ENCODE results near the gene DHRS4L2.
"Not testable (repeated sequence)": the region's sequence is repeated elsewhere in the genome, so short reads cannot be mapped to it uniquely, and the experiment has no call there.

The DHRS4L2 gene

DNA sequence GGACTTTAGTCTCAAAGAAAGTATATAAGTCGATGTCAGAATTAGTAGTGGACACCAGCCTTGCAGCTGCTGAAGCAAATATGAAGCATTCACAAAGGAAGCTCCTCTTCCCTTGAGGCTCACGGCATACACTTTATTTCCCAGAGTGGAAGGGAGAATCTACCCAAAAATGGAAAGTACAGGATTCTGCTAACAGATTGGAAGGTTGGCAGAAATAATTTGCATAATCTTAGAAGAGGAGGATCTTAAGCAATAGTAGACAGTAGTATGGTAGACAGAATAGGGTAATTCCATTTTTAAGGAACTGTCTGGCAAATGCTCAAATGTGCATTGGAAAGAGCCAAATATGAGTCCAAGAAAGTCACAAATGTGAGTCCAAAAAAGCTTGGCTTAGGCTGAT lies 32.9 kb upstream of the DHRS4L2 start:
- not testable (repeated sequence) for H3K27me3 Mint-ChIP-seq (ENCODE audit: low read depth); H3K36me3 Mint-ChIP-seq (ENCODE audit: low read depth); H3K27ac Mint-ChIP-seq; H3K9me3 Mint-ChIP-seq; H3K4me3 Mint-ChIP-seq; DNase-seq (ENCODE audit: low spot score)
- peaks cover 17% of the 10 kb centered on the region for H3K4me1 Mint-ChIP-seq (ENCODE audit: low read depth)

DNA sequence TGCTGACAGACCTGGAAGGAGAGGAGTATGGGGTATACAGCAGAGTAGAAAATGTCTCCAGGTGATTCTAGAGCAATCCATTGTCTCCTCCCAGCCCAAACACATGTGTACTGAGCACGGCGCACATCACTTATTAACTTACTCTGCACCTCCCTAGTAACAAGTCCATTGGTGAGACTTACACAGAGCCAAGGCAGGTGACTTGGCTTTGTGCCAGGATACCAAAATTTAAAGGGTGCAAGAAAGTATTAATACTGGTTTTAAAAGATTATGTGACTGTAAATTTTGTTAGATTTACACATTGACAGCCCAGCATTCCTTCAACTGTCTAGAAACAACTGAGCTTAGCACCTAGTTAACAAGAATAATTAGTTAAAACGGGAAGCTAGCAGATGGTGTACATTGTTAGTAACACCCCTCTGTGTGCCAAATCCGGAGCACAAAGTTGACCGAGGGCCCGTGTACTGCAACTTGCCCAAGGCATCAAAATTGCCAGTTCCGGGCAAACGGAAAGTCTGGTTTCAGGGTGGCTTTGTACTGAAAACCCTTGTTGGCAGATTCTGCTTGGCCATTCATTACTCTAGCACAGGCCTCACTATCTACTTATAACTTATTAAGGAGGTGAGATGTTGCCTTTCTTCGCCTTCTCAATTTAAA lies 30.7 kb upstream of the DHRS4L2 start:
- H3K4me3 Mint-ChIP-seq; H3K27me3 Mint-ChIP-seq (ENCODE audit: low read depth); H3K9me3 Mint-ChIP-seq; DNase-seq (ENCODE audit: low spot score); H3K27ac Mint-ChIP-seq; H3K36me3 Mint-ChIP-seq (ENCODE audit: low read depth): not testable (repeated sequence)
- peaks cover 10% of the 10 kb centered on the region for H3K4me1 Mint-ChIP-seq (ENCODE audit: low read depth)

DNA sequence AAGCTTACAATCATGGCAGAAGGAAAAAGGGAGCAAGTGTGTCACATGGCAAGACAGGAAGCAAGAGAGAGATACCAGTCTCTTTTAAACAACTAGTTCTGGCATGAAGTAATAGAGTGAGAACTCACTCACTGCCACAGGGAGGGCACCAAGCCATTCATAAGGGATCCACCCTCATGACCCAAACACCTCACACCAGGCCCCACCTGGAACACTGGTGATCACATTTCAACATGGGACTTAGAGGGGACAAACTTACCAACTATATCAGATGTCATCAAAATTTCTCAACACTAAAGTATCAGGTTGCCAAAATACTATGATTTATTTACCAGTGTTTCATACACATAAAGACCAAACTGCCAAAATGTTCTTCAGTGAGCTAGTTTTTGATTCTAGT lies 27.8 kb upstream of the DHRS4L2 start:
- DNase-seq (ENCODE audit: low spot score); H3K36me3 Mint-ChIP-seq (ENCODE audit: low read depth); H3K4me1 Mint-ChIP-seq (ENCODE audit: low read depth); H3K27ac Mint-ChIP-seq; H3K27me3 Mint-ChIP-seq (ENCODE audit: low read depth); H3K4me3 Mint-ChIP-seq; H3K9me3 Mint-ChIP-seq: not testable (repeated sequence)

DNA sequence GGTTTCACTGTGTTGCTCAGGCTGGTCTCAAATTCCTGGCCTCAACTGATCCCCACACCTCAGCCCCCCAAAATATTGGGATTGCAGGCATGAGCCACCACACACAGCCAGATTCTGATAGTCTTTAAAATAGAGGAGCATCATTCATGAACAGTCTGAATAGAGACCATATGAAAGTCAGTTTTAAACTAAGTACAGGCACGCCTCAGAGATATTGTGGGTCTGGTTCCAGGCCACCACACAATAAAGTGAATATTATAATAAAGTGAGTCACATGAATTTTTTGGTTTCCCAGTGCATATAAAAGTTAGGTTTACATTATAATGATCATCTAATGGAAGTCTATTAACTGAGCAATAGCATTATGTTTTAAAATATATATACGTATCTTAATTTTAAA lies 27.0 kb upstream of the DHRS4L2 start:
- H3K27me3 Mint-ChIP-seq (ENCODE audit: low read depth); H3K36me3 Mint-ChIP-seq (ENCODE audit: low read depth); H3K27ac Mint-ChIP-seq; H3K9me3 Mint-ChIP-seq; H3K4me1 Mint-ChIP-seq (ENCODE audit: low read depth); DNase-seq (ENCODE audit: low spot score); H3K4me3 Mint-ChIP-seq: not testable (repeated sequence)

DNA sequence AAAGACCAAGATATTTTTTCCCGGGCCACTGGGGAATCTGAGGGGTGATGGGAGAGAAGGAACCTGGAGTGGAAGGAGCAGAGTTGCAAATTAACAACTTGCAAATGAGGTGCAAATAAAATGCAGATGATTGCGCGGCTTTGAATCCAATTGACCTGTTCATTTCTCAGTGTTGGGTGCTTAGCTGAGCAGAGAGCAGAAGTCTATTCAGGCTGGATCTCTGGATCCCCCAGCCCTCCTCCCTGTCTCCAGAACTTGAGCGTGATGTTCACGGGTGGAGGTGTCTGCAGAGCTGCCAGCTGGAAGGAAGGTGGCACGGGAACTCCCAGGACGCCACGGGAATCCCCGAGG lies 19.6 kb upstream of the DHRS4L2 start:
- not testable (repeated sequence) for H3K36me3 Mint-ChIP-seq (ENCODE audit: low read depth); H3K27ac Mint-ChIP-seq; DNase-seq (ENCODE audit: low spot score); H3K27me3 Mint-ChIP-seq (ENCODE audit: low read depth); H3K4me1 Mint-ChIP-seq (ENCODE audit: low read depth); H3K4me3 Mint-ChIP-seq; H3K9me3 Mint-ChIP-seq

DNA sequence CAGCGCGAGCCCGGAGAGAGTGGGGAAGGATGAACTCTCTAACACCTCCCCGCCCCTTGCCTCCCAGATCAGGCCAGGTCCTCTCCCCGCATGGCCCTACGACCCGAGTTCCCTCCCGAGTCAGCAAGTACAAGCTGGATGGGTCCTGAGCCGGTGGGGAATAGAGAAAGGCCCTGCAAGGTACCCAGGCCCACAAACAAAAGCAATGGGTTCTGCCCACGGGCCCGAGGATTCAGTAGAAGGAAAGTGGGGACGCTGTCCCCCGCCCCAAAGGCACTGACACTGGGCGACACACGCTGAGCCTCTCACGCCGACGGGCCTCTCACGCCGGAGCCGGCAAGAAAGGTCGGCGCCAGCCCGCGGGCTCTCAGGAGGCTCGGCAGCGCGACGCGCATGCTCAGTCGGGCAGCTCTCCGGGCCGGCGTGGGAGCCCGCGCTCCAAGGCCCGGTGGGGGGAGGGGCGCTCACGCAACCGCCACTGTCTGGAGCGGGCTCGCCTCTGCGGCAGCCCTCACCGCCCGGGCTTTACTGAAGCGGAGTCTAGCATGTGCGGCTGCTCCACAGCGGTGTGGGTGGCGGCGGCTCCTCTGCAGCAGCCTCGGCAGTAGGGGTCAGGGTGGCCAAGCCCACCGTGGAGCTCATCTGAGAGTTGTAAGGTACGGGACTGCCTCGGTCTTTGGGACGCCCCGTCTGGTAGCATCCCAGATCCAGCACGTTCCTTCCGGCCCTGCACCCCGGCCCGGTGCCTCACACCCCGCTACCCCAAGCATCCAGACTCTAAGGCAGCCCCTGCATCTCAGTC lies 19.0 kb upstream of the DHRS4L2 start:
- peak; percentile 66 for DNase-seq (ENCODE audit: low spot score)
- H3K4me1 Mint-ChIP-seq (ENCODE audit: low read depth); H3K27me3 Mint-ChIP-seq (ENCODE audit: low read depth); H3K4me3 Mint-ChIP-seq; H3K9me3 Mint-ChIP-seq; H3K27ac Mint-ChIP-seq: not testable (repeated sequence)
- H3K36me3 Mint-ChIP-seq (ENCODE audit: low read depth): peaks cover 10% of the 10 kb centered on the region

DNA sequence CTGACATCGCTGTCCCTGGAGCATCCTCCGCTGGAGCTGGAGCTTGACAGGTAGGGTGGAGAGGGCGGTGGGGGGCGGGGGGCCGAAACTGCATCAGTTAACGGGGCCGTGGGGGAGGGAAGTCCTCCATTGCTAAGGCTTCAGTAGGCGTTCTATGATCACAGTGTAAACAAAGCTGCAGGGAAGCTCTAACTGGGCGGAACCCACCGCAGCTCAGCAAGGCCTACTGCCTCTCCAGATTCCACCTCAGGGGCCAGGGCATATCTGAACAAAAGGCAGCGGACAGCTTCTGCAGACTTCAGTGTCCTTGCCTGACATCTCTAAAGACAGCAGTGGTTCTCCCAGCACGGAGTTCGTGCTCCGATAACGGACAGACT lies 18.5 kb upstream of the DHRS4L2 start:
- not testable (repeated sequence) for H3K4me1 Mint-ChIP-seq (ENCODE audit: low read depth); DNase-seq (ENCODE audit: low spot score); H3K9me3 Mint-ChIP-seq; H3K27me3 Mint-ChIP-seq (ENCODE audit: low read depth); H3K4me3 Mint-ChIP-seq; H3K27ac Mint-ChIP-seq
- peaks cover 16% of the 10 kb centered on the region for H3K36me3 Mint-ChIP-seq (ENCODE audit: low read depth)

DNA sequence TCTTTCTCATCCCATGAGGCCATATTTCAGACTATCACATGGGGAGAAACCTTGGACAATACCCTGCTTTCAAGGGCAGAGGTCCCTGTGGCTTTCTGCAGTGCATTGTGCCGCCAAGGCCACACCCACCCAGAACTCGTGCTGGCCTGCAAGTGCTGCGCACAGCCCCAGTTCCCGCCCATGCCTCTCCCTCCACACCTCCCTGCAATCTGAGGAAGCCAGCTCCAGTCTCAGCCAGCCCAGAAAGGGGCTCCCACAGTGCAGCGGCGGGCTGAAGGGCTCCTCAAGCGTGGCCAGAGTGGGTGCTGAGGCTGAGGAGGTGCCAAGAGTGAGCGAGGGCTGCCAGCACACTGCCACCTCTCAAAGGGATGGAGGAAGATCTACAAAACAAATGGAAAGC lies 15.6 kb upstream of the DHRS4L2 start:
- H3K9me3 Mint-ChIP-seq; H3K4me3 Mint-ChIP-seq; H3K27me3 Mint-ChIP-seq (ENCODE audit: low read depth); H3K27ac Mint-ChIP-seq; DNase-seq (ENCODE audit: low spot score): not testable (repeated sequence)
- H3K4me1 Mint-ChIP-seq (ENCODE audit: low read depth): peaks cover 13% of the 10 kb centered on the region
- peaks cover 22% of the 10 kb centered on the region for H3K36me3 Mint-ChIP-seq (ENCODE audit: low read depth)

DNA sequence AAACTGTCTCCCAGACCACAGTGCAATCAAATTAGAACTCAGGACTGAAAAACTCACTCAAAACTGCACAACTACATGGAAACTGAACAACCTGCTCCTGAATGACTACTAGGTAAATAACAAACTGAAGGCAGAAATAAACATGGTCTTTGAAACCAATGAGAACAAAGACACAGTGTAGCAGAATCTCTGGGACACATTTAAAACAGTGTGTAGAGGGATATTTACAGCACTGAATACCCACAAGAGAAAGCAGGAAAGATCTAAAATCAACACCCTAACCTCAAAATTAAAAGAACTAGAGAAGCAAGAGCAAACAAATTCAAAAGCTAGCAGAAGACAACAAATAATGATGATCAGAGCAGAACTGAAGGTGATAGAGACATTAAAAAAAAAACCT lies 14.7 kb upstream of the DHRS4L2 start:
- DNase-seq (ENCODE audit: low spot score); H3K27ac Mint-ChIP-seq; H3K4me3 Mint-ChIP-seq; H3K9me3 Mint-ChIP-seq; H3K27me3 Mint-ChIP-seq (ENCODE audit: low read depth): not testable (repeated sequence)
- H3K36me3 Mint-ChIP-seq (ENCODE audit: low read depth): peaks cover 22% of the 10 kb centered on the region
- H3K4me1 Mint-ChIP-seq (ENCODE audit: low read depth): peaks cover 13% of the 10 kb centered on the region

DNA sequence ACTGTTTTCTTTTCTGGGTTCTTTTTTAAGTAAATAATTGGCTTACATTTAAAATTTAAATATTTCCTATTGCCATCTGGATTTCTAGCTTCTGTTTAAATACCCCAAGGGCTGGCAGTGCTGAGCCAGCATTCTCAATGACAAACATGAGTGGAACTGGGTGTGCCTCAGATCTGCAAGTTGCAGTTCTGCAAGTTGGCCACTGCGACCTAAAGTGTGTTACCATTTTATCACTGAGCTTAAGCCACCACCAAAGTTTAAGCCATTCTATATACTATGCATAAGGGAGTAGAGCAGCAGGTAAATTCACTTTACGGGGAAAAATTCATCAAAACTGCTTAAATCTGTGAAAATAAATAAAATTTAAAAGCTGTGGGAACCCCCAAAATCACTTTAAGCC lies 11.5 kb upstream of the DHRS4L2 start:
- not testable (repeated sequence) for H3K27me3 Mint-ChIP-seq (ENCODE audit: low read depth); H3K9me3 Mint-ChIP-seq; DNase-seq (ENCODE audit: low spot score); H3K27ac Mint-ChIP-seq; H3K4me3 Mint-ChIP-seq
- Mint-ChIP-seq H3K36me3 (ENCODE audit: low read depth) (peaks cover 23% of the 10 kb centered on the region), H3K4me1 (ENCODE audit: low read depth) (peaks cover 11% of the 10 kb centered on the region)

DNA sequence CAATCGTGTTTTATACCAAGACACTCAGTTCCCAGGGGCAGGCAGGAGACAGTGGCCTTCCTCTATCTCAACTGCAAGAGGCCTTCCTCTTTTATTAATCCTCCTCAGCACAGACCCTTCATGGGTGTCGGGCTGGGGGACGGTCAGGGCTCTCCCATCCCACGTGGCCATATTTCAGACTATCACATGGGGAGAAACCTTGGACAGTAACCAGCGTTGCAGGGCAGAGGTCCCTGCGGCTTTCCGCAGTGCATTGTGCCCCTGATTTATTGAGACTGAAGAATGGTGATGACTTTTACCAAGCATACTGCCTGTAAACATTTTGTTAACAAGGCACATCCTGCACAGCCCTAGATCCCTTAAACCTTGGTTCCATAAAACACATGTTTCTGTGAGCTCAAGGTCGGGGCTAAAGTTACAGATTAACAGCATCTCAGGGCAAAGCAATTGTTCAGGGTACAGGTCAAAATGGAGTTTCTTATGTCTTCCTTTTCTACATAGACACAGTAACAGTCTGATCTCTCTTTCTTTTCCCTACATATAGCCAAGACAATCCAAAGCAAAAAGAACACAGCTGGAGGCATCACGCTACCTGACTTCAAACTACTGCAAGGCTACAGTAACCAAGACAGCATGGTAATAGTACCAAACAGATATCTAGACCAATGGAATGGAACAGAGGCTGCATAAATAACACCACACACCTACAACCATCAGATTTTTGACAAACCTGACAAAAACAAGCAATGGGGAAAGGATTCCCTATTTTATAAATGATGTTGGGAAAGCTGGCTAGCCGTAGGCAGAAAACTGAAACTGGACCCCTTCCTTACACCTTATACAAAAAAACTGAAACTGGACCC lies 6.5 kb upstream of the DHRS4L2 start:
- not testable (repeated sequence) for H3K27ac Mint-ChIP-seq; H3K4me3 Mint-ChIP-seq; DNase-seq (ENCODE audit: low spot score); H3K4me1 Mint-ChIP-seq (ENCODE audit: low read depth); H3K27me3 Mint-ChIP-seq (ENCODE audit: low read depth); H3K9me3 Mint-ChIP-seq
- H3K36me3 Mint-ChIP-seq (ENCODE audit: low read depth): peaks cover 18% of the 10 kb centered on the region

DNA sequence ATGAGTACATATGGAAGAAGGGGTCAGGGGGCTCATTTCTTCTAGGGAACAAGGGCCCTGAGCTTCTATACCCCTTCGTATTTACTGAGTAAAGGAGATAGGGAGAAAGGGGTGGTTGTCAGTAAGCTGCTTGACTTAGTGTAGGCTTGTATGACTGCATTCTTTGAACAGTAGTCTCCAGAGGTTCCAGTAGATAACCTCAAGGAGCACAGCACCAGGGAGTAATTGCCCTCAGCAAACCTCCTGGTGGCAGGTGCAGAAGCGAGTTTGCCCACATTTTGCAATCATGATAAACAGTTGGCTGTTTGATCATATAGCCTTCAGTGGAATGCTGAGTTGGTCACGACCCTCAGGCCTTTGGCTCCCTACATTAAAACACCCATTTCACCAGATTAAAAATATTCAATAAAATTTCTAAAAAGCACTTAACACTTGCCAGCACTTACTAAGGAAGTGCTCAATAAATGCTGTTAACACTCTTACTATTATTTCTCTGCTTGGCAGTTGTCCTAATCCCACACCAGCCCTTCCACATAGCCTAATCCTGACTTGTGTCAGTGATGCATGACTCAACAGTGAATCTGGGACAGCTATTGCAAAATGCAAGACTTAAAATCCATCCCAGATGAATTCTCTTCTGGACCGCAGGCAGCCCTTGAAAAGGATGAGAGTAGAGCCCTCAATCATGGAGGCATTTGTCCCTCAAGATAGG lies 3.7 kb upstream of the DHRS4L2 start:
- Mint-ChIP-seq H3K27me3 (ENCODE audit: low read depth) (no peaks in the 10 kb centered on the region), H3K36me3 (ENCODE audit: low read depth) (peaks cover 14% of the 10 kb centered on the region), H3K9me3 (no peaks in the 10 kb centered on the region), H3K27ac (no peak overlapping the region), H3K4me3 (no peak overlapping the region), H3K4me1 (ENCODE audit: low read depth) (peaks cover 21% of the 10 kb centered on the region)
- no peak for DNase-seq (ENCODE audit: low spot score)

DNA sequence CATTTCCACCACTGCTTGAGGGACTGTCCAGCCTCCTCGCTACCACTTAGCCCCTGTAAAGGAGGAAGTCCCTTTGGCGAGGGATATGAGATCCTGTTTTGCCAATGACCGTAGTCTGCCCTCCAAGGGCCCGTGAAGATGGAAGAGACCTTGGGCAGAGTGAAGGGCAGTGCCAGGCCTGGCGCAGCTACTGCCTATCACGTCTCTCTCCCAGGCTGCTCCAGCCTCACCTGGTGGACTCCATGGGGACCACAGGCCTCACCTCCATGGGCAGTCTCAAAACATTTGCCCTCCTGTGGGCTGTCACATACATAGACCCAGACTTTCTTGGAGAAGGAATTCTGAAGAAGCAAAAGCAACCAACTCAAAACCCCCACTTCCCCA lies 514 bp upstream of the DHRS4L2 start:
- Mint-ChIP-seq H3K4me1 (ENCODE audit: low read depth) (peaks cover 21% of the 10 kb centered on the region), H3K27ac (peak overlapping the region; percentile 6), H3K4me3 (peak overlapping the region; percentile 74)
- not testable (repeated sequence) for H3K27me3 Mint-ChIP-seq (ENCODE audit: low read depth); DNase-seq (ENCODE audit: low spot score); H3K9me3 Mint-ChIP-seq; H3K36me3 Mint-ChIP-seq (ENCODE audit: low read depth)

Measured in T-helper 2 cell treated with Interferon-gamma antibody and Interleukin-4, amounts not matched to agents 5 μg/mL and 100 μg/mL, for 36 hours (primary cell).